ENCODE data around the gene STRBP.

DNA sequence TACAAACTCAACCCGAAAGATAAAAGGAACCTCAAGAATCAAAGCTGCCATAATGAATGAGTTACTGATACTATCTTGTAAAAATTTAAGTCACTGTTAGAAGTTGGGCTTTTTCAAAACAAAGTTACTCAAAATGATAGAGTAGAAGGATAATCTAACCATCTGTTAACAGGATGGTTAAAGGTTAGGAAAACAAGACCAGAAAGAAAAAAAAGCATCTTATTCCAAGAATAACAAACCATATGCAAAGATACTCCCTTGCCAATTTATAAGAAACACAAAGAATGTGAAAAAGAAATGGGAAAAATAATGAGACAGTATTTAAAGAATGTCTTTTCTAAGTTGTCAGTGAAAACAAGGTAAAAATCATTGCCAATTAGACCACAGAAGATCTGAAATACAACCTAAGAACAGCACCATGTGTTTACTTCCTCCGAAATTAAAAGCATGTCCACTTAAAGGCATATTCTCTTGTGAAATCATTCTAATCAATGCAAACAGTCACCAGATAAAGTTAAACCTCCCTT, 51.2 kb downstream of the STRBP start:
- TF ChIP-seq, protein P1, sequence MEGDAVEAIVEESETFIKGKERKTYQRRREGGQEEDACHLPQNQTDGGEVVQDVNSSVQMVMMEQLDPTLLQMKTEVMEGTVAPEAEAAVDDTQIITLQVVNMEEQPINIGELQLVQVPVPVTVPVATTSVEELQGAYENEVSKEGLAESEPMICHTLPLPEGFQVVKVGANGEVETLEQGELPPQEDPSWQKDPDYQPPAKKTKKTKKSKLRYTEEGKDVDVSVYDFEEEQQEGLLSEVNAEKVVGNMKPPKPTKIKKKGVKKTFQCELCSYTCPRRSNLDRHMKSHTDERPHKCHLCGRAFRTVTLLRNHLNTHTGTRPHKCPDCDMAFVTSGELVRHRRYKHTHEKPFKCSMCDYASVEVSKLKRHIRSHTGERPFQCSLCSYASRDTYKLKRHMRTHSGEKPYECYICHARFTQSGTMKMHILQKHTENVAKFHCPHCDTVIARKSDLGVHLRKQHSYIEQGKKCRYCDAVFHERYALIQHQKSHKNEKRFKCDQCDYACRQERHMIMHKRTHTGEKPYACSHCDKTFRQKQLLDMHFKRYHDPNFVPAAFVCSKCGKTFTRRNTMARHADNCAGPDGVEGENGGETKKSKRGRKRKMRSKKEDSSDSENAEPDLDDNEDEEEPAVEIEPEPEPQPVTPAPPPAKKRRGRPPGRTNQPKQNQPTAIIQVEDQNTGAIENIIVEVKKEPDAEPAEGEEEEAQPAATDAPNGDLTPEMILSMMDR (IDR thresholded peaks at IDR 0.05; ENCODE audit: low read depth, low read length, poor library complexity, severe bottlenecking), result no peak
- TF ChIP-seq EZH2phosphoT487 (IDR thresholded peaks at IDR 0.05; ENCODE audit: borderline replicate concordance, low read length), result no peak

Data from DOHH2 (cell line).